HG02938 (cell line): ENCODE data around the gene TBKBP1.

Experiments
- ATAC-seq: cut with Tn5 transposase; IDR thresholded peaks from one replicate; pipeline ENCODE4 v1.9.1; 2021; ENCODE audit warnings: mild to moderate bottlenecking, moderate library complexity; ENCODE audit not compliant: unreplicated experiment

Gene TBKBP1, protein sequence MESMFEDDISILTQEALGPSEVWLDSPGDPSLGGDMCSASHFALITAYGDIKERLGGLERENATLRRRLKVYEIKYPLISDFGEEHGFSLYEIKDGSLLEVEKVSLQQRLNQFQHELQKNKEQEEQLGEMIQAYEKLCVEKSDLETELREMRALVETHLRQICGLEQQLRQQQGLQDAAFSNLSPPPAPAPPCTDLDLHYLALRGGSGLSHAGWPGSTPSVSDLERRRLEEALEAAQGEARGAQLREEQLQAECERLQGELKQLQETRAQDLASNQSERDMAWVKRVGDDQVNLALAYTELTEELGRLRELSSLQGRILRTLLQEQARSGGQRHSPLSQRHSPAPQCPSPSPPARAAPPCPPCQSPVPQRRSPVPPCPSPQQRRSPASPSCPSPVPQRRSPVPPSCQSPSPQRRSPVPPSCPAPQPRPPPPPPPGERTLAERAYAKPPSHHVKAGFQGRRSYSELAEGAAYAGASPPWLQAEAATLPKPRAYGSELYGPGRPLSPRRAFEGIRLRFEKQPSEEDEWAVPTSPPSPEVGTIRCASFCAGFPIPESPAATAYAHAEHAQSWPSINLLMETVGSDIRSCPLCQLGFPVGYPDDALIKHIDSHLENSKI

DNA sequence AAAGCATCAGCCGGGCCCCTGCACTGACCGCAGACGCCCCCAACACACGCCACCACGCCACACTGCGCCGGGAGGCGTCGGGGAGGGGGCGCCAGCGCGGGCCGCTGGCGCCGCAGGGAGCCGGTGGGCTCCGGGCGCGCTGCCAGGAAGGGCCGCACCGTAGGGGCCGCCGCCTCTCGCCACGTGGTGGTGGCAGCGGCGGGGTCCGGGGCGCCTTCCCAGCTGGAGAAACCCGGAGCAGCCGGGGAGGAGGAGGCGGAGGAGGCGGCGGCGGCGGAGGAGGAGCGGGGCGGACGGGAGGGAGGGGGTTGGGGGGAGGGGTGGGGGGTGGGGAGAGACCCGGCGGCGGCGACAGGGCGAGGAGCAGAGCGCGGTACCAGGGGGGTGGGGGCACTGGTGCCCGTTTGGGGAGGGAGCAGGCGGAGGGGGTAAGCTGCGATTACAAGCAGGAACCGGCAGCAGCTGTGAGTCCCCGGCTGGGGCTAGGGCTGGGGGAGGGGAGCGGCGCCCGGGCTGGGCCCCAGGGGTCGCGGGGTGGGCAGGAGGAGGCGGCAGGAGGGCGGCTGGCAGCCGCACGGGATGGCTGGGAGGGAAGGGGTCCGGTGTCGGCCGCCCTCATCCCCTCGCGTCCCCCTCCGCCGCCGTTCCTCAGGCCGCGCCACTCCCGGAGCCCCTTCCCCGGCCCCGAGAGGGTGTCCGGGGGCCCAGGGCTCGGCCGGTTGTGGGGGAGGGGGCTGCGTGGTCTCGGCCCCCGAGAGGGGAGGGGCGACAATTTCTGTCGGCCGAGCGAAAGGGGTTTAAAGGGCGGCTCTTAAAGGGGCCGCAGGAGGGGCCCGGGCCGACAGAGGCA, at the start of gene TBKBP1:
Gene TBKBP1 (plus strand): TSS at position 431 of the 850 bp plus-strand sequence. CDS start 1,952 bp downstream, outside the sequence.
- ATAC-seq: no peak

DNA sequence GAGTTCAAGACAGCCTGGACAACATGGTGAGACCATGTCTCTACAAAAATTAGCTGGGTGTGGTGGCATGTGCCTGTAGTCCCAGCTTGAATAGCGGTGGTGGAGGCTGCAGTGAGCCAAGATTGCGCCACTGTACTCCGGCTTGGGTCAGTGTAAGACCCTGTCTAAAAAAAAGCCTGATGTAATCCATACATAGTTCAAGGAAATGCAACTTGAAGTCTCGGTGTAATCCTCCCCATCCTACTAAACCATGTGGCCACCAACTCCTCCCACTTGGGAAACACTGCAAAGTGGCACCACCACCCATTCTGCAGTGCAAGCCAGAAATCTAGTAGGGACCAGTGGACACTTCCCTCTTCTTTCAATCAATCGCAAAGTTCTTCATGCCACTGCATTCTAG, 49.6 kb upstream of the TBKBP1 start:
- ATAC-seq: no peak

DNA sequence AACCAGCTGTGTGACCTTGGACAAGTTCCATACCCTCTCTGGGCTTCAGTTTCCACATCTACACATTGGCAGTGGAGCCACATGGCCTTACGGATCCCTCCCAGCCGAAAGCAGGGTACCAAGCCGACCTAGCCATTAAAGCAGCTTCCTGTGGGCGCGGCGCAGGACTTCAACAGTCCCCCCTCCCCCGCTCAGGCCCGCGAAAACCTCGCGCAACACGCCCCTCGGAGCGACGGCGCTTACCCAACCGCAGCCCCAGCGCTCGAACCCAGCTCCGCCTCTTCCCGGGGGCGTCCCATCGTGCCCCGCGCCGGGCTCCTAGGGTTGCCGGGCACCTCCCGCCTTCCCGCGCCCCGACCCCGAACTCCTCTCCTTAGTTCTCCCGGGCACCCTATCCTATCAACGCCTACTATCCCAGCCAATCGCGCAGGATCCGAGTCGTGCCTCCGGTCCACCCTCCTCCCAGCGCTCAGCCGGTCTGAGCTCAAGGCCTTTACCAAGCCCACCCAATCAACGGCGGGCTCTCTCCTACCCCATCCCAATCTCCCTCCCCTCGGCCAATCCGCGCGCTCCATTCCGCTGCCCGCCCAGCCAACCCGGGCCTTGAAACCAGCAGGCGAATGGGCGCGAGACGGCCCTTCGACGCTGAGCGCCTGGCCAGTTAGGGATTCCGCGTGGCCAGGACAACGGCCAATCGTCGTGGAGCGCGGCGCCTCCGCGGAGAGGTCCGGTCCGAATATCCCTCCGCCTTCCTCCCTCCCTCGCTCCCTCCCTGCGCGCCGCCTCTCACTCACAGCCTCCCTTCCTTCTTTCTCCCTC, 44.6 kb upstream of the TBKBP1 start, which contains the start of gene KPNB1:
Gene KPNB1 (plus strand): TSS at position 767 of the 819 bp plus-strand sequence. CDS start 326 bp downstream, outside the sequence.
- peak; percentile 80 for ATAC-seq

DNA sequence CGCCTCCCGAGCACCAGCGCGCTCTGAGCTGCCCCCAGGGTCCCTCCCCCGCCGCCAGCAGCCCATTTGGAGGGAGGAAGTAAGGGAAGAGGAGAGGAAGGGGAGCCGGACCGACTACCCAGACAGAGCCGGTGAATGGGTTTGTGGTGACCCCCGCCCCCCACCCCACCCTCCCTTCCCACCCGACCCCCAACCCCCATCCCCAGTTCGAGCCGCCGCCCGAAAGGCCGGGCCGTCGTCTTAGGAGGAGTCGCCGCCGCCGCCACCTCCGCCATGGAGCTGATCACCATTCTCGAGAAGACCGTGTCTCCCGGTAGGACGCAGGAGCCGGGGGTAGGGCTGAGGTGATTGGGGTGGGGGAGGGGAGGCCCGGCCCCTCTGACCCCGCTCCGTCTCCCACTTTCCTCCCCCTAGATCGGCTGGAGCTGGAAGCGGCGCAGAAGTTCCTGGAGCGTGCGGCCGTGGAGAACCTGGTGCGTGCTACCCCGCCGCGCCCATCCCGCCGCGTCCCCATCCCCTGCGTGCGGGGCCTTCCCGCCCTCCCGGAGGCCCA, 43.9 kb upstream of the TBKBP1 start:
- ATAC-seq: no peak

DNA sequence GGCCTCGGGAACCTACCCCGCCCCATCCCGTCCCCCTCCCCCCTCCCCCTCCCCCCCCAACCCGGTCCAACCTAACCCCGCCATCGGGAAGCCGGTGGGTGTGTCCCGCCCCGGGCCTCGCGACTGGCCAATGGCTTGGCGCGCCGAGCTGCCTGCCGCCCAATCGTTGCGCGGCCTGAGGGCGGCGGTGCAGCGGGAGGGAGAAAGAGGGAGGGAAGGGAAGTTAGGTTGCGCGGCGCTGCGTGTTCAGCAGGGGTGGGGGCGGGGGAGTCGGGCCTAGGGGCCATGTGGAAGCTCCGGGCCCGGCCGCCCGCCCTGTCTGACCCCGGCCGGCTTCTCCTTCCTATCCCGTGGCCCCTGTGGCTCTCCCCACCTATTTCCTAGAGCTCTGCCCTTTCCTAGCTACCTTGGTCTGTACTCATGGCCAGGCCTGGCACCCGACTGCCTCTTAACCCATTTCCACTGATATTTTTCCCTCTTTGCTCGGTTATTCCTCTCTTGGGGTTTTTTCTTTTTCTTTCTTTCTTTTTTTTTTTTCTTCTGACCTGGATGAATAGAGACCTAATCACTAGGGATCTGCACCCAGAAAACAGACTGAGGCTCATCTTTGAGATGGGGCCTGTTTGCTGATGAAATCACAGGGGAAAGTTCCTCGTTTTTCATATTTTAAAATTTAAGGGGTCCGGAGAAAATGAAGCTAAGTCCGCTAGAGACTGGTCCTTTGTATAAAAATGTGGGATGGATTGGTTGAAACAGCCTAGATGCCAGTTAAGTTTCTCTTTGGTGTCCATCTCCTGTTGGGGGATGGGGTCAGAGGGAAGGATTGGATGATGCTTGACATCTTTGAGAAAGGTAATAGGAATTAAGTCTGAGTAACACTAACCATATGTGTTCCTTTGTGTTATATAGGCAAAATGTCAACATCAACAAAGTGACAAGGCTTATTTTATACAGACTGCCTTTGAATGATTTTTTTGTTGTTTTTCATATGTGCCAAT, 43.1 kb upstream of the TBKBP1 start:
- ATAC-seq: peak; percentile 42

DNA sequence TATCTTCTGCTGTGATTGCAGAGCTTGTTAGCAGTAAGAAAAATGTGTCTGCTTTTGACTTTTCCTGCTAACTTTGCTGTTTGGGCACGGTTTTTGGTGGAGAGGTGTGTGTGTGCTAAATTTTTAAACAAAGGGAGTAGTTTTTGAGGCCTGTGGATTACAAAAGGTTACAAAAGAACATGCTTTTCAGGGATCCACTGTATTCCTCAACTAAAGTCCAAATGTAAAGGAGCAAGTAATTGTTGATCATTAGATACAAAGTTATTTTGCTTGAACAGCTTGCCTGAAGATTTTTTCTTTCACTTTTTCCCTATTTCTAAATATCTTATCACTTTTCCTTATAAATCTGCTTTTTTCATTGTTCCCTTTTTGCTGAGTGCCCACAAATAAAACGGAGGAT, 42.3 kb upstream of the TBKBP1 start:
- ATAC-seq: no peak

DNA sequence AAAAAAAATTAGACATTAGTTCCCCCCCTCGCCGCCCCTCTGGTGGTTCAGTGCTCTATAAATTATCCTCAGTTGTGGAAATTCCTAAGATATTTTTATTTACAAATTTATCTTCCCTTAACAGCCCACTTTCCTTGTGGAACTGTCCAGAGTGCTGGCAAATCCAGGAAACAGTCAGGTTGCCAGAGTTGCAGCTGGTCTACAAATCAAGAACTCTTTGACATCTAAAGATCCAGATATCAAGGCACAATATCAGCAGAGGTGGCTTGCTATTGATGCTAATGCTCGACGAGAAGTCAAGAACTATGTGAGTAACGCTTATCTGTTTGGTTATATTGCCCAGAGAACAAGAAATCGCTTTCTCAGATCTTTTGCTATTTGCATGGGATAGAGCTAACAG, 41.4 kb upstream of the TBKBP1 start:
- ATAC-seq: no peak

DNA sequence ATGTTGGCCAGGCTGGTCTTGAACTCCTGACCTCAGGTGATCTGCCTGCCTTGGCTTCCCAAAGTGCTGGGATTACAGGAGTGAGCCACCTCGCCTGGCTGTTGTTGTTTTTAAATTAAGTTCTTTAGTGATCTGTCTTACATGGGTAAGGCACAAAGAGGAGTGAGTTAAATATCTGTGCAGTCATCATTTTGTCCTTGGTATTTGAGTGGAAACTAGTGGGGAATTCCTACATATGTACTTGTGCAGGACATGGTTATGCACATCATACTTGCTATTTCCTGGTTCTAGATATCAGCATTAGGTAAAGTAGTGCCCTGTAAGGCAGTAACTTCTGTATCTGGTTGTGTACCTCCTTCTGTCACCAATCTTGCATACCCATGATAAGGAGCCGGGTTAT, 40.5 kb upstream of the TBKBP1 start:
- ATAC-seq: no peak

DNA sequence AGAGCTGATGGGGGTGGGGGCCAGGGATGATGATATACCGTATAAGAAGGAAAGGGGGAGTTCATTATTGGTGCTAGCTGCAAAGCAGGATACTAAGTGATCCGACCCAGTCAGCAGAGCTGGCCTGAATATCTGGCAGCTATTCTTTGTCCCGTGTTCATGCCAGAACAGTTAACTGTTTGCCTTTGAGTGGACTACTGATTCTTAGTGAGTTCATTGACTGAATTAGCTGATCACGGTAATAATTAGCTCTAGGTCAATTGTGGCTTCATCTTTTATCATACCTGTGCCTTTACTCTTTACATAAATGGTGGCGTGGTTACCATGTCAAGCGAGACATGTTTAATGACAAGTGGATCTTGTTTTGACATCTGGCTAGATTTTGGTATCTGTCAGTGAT, 39.0 kb upstream of the TBKBP1 start:
- no peak for ATAC-seq

DNA sequence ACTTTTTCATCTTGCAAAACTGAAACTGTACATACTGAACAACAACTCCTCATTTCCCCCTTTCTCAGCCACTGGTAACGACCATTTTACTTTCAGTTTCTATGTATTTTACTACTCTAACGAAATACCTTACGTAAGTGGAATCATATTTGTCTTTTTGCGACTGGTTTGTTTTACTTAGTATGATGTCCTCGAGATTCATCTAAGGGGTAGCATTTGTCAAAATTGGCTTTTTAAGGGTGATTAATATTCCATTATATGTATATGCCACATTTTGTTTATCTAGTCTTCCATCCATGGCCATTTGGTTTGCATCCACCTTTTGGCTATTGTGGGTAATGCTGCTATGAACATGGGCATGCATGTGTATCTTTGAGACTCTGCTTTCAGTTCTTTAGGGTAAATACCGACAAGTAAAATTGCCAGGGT, 33.9 kb upstream of the TBKBP1 start:
- ATAC-seq: peak; percentile 58

DNA sequence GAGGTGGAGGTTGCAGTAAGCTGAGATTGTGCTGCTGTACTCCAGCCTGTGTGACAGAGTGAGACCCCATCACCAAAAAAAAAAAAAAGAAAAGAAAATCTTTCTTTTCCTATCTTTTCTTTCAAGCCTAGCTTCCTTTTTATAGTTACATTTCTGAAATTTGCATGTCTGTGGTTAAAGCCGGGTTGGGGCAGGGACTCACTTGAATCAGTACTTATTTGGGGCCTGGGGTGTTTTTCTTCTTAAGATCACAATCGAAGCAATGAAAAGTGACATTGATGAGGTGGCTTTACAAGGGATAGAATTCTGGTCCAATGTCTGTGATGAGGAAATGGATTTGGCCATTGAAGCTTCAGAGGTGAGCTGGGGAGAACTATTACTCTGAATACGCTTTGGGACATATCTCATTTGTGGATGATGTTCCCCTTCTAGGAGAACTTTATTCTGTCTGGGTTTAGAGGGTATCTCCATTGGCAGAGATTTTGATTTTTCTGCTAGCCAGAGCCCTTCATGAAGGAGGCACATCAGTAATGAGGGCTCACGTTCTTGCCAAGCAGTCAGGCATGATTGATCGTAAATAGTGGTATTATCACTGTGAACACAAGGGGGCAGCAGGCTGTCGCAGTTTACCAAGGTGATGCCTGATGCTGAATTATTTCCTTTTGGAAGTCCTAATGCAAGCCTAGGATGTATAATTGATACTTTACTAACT, 29.9 kb upstream of the TBKBP1 start:
- ATAC-seq: no peak

DNA sequence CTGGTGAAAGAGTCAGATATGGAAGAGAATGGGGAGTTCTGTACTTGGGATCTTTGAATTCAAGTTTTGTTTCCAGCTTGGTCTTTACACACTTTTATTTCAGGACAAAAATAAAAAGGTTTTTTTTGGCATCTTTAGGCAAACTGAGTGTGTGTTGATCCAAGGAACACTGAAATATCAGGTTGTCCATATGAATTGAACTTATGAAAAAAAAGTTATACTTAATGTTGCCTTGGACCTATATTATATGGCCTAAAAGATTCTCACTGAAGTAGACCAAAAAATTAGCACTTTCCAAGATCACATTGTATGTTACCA, 29.4 kb upstream of the TBKBP1 start:
- no peak for ATAC-seq

DNA sequence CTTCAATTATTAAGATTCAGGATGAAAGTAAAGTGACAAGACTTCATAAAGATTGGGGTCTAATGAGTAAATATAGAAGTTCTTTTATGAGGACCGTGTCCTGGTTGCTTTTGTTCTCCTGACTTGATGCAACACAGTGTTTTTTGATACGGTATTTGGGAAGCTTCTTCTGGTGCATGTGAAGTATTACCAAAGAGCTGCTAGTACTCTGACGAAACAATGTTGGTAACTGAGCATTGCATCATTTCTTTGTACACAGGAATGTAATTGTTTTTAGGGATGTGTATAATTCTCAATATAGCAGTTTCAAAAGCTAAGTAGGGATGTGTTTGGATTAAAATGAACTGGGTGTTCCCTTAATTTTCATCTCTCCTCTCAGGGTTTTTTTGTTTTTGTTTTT, 28.3 kb upstream of the TBKBP1 start:
- no peak for ATAC-seq

DNA sequence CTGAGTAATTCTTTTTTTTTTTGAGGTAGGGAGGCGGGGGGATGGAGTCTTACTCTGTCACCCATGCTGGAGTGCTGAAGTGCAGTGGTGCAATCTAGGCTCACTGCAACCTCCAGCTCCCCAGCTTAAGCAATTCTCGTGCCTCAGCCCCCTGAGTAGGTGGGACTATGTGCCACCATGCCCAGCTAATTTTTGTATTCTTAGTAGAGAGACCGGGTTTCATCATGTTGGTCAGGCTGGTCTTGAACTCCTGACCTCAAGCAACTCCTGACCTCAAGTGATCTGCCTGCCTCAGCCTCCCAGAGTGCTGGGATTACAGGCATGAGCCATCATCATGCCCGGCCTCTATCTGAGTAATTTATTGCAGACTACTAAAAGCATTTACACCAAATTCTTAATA, 24.9 kb upstream of the TBKBP1 start:
- ATAC-seq: no peak

DNA sequence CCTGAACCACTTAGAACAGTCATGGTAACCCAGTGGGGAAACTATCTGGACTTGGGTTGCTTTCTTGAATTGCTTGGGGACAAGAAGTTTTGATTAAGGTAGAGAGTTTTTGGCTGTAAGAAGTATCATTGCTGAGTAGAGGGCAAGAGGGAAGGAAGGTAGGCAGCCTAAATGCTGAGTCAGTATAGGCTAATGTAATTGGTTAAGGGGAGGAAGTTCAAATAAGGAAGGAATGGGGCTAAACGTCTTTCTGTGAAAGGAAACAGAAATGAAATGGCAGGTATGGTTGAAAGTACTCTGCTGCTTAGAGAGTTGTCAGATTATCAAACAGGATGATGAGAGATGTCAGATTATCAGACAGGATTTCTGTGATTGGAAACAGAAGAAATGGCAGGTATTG, 23.9 kb upstream of the TBKBP1 start:
- ATAC-seq: no peak

DNA sequence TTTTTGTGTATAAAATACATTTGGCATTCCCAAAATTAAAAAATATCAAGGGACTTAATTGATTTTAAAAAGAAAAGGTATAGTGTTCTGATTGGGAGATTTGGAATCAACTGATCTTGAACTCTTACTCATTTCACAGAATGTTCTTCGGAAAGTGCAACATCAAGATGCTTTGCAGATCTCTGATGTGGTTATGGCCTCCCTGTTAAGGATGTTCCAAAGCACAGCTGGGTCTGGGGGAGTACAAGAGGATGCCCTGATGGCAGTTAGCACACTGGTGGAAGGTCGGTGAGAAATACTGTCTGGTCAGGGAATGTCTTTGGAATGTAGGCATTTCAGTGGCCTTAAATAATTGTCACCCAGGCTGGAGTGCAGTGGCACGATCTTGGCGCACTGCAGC, 19.5 kb upstream of the TBKBP1 start:
- no peak for ATAC-seq

DNA sequence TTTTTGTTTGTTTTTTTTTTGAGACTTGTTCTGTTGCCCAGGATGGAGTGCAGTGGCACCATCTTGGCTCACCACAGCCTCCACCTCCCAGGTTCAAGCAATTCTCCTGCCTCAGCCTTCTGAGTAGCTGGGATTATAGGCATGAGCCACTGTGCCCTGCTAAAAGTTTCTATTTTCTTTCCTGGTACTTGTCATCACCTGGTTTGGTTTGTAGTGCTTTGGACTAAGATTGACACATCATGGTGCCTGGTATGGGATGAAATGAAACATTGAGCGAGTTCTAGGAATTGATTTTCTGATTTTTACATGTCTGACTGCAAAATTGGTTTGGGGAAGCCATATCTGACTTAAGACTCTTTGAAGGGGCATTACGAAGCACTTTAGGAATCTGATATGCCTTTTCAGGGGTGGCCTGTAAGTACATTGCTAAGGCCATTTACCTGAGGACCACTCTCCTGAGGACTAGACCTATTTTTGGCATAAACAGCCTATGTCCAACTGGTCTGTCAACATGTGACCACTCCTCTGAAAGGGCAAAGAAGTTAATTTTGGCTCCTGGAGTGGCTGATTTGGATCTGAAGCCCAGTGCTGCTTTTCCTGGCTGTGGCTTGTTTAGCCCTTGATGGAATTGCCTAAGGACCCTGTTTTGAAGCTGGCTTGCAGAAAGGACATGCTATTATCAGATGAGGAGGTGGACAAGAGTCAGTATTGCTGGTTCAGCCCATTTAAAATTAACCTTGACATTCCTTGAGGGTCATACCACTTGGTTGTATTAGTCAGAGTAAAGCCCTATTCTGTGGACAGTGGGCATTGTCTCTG, 18.4 kb upstream of the TBKBP1 start:
- no peak for ATAC-seq

DNA sequence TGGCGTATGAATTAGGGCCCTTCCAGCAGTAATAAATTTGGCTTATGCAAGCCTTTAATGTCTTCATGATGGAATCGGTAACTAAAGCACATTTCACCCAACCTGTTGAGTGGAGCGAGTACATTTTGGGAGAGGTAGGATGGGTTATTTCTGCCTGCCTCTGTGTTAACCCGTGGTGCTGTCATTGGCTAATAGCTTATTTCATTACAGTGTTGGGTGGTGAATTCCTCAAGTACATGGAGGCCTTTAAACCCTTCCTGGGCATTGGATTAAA, 17.8 kb upstream of the TBKBP1 start:
- ATAC-seq: no peak
